IPS-18a (cell line): ENCODE results near the gene NCOA7.
"Not testable (repeated sequence)": the region's sequence is repeated elsewhere in the genome, so short reads cannot be mapped to it uniquely, and the experiment has no call there.

Source experiments
- H3K27ac ChIP-seq: one replicate; pipeline ENCODE4 v1.5.1; 2013; ENCODE audit warnings: low read length
- H3K27me3 ChIP-seq: one replicate; pipeline ENCODE4 v1.6.1; 2013; ENCODE audit warnings: mild to moderate bottlenecking, low read length; ENCODE audit not compliant: control insufficient read depth, insufficient read depth
- H3K36me3 ChIP-seq: one replicate; pipeline ENCODE4 v1.6.1; 2013; ENCODE audit warnings: low read depth, low read length; ENCODE audit not compliant: control insufficient read depth
- H3K4me1 ChIP-seq: one replicate; pipeline ENCODE4 v1.6.1; 2013; ENCODE audit warnings: low read depth, low read length; ENCODE audit not compliant: control insufficient read depth
- H3K4me3 ChIP-seq: one replicate; pipeline ENCODE4 v1.5.1; 2013; ENCODE audit warnings: low read length
- H3K9ac ChIP-seq: one replicate; pipeline ENCODE4 v1.6.1; 2013; ENCODE audit warnings: mild to moderate bottlenecking, low read length, moderate library complexity
- H3K9me3 ChIP-seq: one replicate; pipeline ENCODE4 v1.6.1; 2013; ENCODE audit warnings: low read depth, low read length; ENCODE audit not compliant: control insufficient read depth

The NCOA7 gene

DNA sequence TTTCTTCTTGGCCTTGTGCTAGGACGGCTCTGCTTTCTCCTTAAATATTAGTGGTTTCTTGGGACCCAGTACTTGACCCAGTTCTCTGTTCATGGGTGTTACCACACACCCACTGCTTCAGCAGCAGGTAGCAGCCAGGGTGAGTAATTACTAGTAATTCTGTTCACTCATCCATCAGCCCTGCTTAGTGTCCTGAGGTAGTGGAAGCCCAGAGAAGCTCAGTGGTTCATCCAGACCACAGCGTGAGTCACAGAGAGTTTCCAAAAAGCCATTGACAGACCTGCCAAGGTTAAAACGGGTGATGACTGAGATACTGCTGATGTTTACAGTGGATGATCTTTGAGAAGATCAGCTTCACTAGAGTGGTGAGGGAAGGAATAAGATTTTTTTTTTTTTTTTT is 114.1 kb downstream of the NCOA7 start:
- Histone ChIP-seq H3K4me1 (no peaks in the 10 kb centered on the region), H3K27me3 (no peaks in the 10 kb centered on the region), H3K9me3 (no peaks in the 10 kb centered on the region), H3K36me3 (no peaks in the 10 kb centered on the region), H3K4me3 (no peak overlapping the region), H3K9ac (no peak overlapping the region), H3K27ac (no peak overlapping the region)

- Histone ChIP-seq H3K27ac (no peak overlapping the region), H3K4me1 (no peaks in the 10 kb centered on the region), H3K9me3 (no peaks in the 10 kb centered on the region)
These were observed 115.6 kb downstream of the NCOA7 start for GRCh38 chr6:125906158-125906998.

GRCh38 chr6:125910527-125910926 is 119.8 kb downstream of the NCOA7 start:
- no peaks in the 10 kb centered on the region for H3K4me1 ChIP-seq
- no peak overlapping the region for H3K9ac ChIP-seq
- H3K36me3 ChIP-seq, result no peaks in the 10 kb centered on the region
- no peaks in the 10 kb centered on the region for H3K9me3 ChIP-seq
- no peak overlapping the region for H3K27ac ChIP-seq
- H3K27me3 ChIP-seq, result no peaks in the 10 kb centered on the region
- no peak overlapping the region for H3K4me3 ChIP-seq

More at GRCh38 chr6:125906158-125906998, 115.6 kb downstream of the NCOA7 start:
- H3K36me3 ChIP-seq, result no peaks in the 10 kb centered on the region
- no peak overlapping the region for H3K4me3 ChIP-seq
- no peak overlapping the region for H3K9ac ChIP-seq
- no peaks in the 10 kb centered on the region for H3K27me3 ChIP-seq

DNA sequence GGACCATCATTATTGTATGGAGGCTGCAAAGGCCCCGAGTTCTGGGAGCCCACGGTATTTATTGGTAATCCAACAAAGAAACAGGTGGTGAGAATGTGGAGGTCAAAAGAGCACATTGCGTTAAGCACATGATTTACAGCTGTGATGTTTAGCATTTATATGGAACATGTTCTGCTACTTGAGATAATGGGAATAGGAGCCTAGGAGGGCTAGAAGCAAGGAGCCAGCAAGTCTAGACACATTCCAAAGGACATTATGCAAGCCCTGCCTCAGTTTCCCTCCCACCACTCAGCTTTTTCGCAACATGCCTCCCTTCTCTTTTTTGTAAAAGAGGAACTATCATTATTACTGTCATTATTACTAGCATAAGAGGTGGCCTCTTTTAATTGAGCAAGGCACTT is 120.3 kb downstream of the NCOA7 start:
- H3K9ac ChIP-seq, H3K27me3 ChIP-seq, H3K4me3 ChIP-seq, H3K36me3 ChIP-seq, H3K27ac ChIP-seq, H3K4me1 ChIP-seq, H3K9me3 ChIP-seq: not testable (repeated sequence)

- H3K36me3 ChIP-seq, H3K9ac ChIP-seq, H3K4me3 ChIP-seq, H3K27me3 ChIP-seq, H3K9me3 ChIP-seq, H3K27ac ChIP-seq, H3K4me1 ChIP-seq: not testable (repeated sequence)
These were observed 121.7 kb downstream of the NCOA7 start for GRCh38 chr6:125912430-125912829.

DNA sequence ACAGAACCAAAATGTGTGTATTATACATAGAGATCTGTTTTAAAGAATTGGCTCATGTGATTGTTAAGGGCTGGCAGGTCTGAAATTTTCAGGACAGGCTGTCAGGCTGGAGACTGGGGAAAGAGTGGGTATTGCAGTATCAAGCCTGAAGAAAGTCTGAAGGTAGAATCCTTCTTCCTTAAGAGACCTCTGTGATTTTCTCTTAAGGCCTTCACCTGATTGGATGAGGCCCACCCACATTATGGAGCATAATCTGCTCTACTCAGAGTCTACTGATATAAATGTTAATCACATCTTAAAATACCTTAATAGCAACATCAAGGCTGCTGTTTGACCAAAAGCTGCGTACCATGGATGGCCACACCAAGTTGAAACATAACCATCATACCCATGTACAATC is 122.4 kb downstream of the NCOA7 start:
- no peak overlapping the region for H3K27ac ChIP-seq
- no peak overlapping the region for H3K9ac ChIP-seq
- peaks cover 7% of the 10 kb centered on the region for H3K4me1 ChIP-seq
- no peaks in the 10 kb centered on the region for H3K27me3 ChIP-seq
- no peaks in the 10 kb centered on the region for H3K36me3 ChIP-seq
- no peaks in the 10 kb centered on the region for H3K9me3 ChIP-seq
- no peak overlapping the region for H3K4me3 ChIP-seq

GRCh38 chr6:125913864-125914351 is 123.1 kb downstream of the NCOA7 start:
- Histone ChIP-seq H3K4me3 (no peak overlapping the region), H3K9me3 (no peaks in the 10 kb centered on the region), H3K9ac (no peak overlapping the region), H3K27me3 (no peaks in the 10 kb centered on the region), H3K27ac (no peak overlapping the region), H3K4me1 (peaks cover 14% of the 10 kb centered on the region), H3K36me3 (no peaks in the 10 kb centered on the region)

DNA sequence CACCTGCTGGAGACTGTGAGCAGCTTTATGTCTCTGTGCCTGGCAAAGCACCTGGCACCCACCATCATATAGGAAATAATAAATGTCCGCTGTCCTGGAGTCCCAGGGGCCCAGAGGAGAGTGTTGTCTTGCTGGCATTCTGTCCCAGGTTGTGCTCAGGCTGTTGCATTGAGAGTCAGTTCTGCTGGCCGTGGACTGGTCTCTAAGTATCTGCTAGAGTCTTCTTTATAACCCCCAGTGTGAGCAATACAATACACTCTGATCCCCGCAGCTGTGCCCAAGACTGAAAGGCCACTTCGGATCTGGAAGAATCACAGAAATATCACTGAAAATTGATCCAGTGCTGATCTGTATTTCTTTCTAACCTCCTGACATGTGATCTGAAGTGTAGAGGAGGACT is 127.5 kb downstream of the NCOA7 start:
- Histone ChIP-seq H3K9me3 (no peaks in the 10 kb centered on the region), H3K9ac (no peak overlapping the region), H3K4me3 (no peak overlapping the region), H3K36me3 (peaks cover 2% of the 10 kb centered on the region), H3K4me1 (peaks cover 19% of the 10 kb centered on the region), H3K27ac (no peak overlapping the region), H3K27me3 (no peaks in the 10 kb centered on the region)

DNA sequence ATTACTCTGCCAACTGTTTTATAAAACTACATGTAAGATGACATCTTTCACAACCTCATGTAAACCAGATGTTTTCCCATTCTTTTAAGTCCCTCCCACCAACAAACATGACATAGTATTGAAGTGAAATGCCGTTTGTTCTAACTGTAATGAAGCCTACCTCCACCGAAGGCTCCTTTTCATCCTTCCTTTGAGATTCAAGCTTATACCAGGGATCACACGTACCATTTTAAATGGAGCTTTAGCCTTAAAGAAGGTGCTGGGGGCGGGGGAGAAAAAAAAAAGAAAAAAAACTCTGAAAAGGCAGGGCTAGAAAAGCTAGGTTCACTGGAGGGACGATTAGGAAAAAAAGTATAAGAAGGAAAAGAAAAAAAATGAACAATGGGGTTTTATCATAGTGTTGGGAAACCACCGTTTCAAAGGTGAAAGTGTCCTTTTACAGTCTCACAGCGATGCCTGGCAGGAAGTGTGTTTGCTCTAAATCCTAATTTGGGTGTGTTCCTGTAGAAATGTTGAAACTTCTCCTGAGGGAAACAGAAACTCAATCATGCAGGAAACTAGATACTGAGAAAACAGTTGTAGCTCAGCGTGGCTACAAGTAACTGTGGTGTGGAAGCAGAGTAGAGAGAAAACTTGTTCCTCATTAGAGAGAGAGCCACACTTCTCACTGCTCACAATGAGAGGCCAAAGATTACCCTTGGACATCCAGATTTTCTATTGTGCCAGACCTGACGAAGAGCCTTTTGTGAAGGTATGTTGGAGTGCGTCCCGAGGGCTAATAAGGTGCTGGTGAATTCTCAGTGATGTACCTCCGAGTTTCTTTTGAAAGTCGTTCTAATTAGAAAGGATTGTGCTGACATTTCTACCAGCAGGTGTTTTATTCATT is 128.2 kb downstream of the NCOA7 start:
- Histone ChIP-seq H3K4me1 (peaks cover 19% of the 10 kb centered on the region), H3K9me3 (no peaks in the 10 kb centered on the region), H3K9ac (no peak overlapping the region), H3K27ac (no peak overlapping the region), H3K36me3 (peaks cover 4% of the 10 kb centered on the region), H3K4me3 (no peak overlapping the region), H3K27me3 (no peaks in the 10 kb centered on the region)

DNA sequence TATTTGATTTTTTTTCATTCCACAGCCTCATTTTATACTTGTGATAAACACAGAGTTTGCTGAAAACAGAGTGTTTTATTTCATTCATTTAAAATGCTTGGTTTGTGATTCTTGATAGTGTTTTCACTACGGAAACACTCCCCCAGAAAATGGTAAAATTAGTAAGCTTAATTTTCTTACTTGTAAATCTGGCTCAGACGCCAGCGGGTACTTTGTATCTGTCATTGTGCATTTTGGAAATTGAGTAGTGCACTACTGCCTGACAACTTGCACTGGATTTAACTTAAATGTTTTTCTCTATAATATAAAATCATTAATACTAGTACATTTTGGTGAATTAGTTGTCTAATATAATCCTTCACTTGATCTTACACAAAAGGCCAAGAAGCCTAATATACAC is 128.9 kb downstream of the NCOA7 start:
- peaks cover 19% of the 10 kb centered on the region for H3K4me1 ChIP-seq
- H3K27ac ChIP-seq, result no peak overlapping the region
- no peak overlapping the region for H3K4me3 ChIP-seq
- no peaks in the 10 kb centered on the region for H3K9me3 ChIP-seq
- no peaks in the 10 kb centered on the region for H3K27me3 ChIP-seq
- no peak overlapping the region for H3K9ac ChIP-seq
- peaks cover 4% of the 10 kb centered on the region for H3K36me3 ChIP-seq

DNA sequence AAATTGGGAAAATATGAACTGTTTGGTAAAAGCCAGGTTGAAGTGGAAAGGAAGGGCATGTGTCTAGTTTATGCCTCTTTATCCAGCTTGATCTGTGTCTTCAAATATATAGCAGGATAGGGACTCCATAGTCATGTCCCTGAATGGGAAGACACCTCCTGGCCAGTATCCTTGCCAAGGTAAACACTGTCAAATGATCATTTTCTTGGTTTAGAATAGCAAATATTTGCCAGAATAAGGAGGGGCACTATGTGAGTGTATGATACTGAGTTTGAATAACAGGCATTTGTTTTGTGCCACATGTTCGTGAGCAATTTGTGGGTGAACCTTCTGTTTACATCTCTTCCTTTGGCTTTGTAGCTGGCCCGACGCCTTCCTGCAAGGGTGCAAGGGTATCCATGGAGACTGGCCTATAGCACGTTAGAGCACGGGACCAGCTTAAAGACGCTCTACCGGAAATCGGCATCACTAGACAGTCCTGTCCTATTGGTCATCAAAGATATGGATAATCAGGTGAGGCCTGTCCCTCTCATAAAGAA is 131.6 kb downstream of the NCOA7 start:
- H3K27ac ChIP-seq, result no peak overlapping the region
- no peak overlapping the region for H3K9ac ChIP-seq
- peaks cover 4% of the 10 kb centered on the region for H3K36me3 ChIP-seq
- H3K4me1 ChIP-seq, result peaks cover 19% of the 10 kb centered on the region
- no peak overlapping the region for H3K4me3 ChIP-seq
- no peaks in the 10 kb centered on the region for H3K27me3 ChIP-seq
- H3K9me3 ChIP-seq, result no peaks in the 10 kb centered on the region
